GM18511 (cell line): ENCODE data around the gene SLC25A47.
"Not testable (repeated sequence)": the region's sequence is repeated elsewhere in the genome, so short reads cannot be mapped to it uniquely, and the experiment has no call there.

Experiments used
- ATAC-seq: cut with Tn5 transposase; IDR thresholded peaks from one replicate; pipeline ENCODE4 v1.9.1; 2021; ENCODE audit warnings: mild to moderate bottlenecking, moderate library complexity; ENCODE audit not compliant: unreplicated experiment

The SLC25A47 gene, protein sequence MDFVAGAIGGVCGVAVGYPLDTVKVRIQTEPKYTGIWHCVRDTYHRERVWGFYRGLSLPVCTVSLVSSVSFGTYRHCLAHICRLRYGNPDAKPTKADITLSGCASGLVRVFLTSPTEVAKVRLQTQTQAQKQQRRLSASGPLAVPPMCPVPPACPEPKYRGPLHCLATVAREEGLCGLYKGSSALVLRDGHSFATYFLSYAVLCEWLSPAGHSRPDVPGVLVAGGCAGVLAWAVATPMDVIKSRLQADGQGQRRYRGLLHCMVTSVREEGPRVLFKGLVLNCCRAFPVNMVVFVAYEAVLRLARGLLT

DNA sequence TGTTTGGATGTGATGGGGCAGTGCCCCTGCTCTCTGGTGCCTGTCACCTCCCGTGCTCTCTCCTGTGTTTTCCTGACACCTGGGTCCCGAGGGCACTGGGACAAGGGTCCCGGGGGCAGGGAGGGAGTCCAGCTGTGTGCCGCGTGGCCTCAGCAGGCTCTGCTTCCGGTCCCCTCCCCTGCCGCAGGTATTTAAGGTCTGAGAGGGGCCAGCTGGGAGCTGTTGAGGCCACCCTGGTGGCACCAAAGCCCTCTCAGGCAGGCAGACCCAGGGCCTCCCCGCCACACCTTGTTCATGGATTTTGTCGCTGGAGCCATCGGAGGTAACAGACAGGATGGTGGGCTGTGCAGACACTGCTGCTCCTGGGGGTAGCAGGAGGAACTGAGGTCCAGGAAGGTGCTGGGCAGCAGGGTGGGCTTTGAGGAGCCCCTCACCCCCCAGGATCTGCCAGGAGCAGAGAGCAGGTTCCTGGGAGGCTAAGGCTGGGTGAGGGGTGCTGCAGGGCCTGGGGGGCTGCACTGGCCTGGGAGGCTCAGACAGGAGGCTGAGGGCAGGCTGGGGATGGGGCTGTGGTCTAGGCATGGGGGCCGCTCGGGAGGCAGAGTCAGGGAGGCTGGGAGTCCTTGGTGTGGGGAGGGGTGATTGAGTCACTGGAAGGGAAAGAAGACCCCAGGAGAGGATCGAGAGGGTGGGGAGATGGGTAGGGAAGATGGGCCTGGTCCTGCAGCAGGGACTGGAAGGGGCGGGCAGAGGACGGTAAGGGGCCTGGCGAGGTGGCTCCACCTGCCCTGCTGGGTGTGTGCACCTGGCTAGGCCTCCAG, at the start of gene SLC25A47:
Gene SLC25A47, plus strand, starts transcription at position 219 of the 821 bp plus-strand sequence. Its CDS starts 76 bp downstream, at position 295.
- no peak for ATAC-seq

DNA sequence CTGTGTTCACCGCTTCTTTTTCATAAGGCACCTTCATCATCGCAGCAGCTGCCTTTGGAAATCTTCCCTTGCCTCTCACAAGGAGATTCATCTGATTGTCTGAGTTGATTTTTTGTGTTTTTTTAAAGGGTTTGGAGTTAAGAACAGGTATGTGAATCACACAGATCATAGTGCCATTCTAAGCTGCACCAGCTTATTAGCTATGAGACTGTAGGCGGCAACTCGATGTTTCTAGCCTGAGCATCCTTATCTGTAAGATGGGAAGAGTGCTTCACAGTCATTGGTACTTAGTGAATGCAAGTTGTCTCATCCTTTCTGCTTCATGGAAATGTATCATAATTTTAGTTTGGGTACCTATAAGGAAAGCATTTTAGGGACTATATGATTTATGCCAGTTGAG, 48.9 kb upstream of the SLC25A47 start:
- no peak for ATAC-seq

DNA sequence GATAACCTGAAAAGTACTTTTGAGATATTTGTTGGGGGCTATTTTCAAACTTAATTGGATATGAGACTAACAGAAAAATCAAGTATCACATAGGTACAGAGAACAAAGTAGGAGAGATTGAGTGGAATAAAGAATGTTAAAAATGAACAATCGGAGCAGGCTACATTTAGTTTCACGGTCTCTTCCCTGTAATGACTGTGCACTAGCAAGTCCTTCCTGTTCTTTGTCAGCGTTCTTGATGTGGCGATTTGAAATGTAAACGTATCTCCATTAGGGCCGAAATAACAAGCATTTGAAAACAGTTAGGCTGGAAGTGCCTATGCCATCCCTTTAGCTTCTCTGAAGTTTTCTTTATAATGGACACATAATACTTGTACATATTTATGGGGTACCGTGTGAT, 47.9 kb upstream of the SLC25A47 start:
- no peak for ATAC-seq

DNA sequence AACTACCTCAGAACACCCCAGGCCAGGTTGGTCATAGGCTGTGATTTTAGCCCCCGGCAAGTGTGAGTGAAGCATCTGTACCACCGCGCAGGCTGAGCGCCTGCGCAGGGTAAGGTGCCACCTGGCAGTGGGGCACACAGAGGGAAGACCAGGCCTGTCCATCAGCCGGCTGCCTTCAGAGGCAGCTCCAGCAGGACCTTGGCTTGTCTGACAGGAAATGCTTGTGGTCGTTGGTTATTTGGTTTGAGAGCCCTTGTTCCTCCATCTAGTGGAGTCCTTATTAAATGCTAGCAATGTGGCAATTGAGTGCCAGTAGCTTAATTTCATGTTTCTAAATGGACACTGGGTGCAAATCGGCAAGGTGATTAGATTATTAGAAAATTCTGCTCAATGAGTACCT, 44.4 kb upstream of the SLC25A47 start:
- peak; percentile 80 for ATAC-seq

GRCh38 chr14:100279133-100279532, 44.0 kb upstream of the SLC25A47 start:
- no peak for ATAC-seq

DNA sequence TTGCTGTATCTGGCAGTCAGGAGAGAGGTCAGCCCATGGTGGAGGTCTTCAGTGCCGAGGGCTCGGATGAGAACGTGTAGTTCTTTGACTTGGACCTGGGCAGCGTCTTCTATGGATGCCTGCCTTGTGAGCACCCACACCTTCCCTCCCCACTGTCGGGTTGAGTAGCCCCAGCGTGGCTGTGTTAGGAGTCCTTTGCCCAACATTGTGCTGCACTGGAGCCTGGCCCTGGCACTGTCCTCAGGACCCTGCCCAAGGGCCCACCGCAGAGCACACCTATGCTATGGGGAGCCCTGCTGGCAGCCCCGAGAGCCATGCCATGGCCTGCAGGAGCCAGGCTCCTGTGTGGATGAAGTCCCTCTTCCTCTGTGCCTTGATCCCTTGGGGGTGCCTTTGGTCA, 43.6 kb upstream of the SLC25A47 start:
- ATAC-seq = no peak

DNA sequence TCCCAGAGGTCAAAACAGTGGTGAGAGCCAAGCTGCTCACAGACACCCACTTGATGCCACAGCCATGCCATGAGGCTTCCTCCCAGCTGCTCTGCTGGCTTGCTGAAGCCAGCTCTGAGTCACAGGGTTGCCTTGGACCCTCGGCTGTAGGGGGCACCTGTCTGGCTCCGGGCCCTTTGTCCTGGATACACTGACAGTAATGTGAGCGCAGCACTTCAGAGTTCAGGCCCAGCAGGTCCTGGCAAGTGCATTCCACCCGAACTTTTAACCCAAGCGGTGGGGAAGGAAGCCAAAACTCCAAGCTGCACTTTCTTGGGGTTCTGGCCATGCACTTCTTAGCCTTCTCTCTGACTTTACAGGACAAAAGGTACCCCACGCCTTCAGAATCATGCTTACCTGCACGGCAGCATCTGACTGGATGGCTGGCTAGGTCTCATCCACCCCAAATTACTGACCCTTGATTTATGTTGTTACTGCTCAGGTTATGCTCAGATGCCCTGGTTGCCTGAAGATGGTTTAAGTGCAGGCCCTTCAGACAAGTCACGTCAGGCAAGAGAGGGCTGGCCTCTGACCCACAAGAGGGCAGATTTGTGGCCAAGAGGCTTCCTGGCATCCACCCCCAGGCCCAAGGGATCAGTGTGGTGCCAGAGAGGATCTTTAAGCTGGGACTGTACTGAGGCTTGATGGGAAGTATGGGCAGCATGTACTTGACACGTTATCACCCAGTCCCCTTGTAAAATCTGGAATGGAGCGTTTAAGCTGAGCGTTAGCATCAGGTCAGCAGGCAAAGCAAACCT, 41.7 kb upstream of the SLC25A47 start:
- no peak for ATAC-seq

DNA sequence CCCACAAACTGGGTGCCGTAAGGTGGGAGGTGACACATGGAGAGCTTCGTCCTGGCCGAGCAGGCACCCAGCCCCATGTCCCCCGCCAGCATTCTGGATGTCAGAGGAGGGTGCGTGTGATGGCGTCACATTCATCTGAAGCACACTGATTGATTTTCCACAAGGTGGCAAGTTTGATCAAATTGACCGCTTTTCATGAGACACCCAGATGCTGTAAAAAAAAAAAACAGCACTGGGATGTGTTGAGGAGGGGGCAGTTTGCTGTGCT, 41.1 kb upstream of the SLC25A47 start:
- no peak for ATAC-seq

- no peak for ATAC-seq
Measured at GRCh38 chr14:100282766-100283419, 40.2 kb upstream of the SLC25A47 start.

- ATAC-seq = not testable (repeated sequence)
Measured at GRCh38 chr14:100283436-100283835, 39.7 kb upstream of the SLC25A47 start.

GRCh38 chr14:100283984-100284881, 38.9 kb upstream of the SLC25A47 start:
- ATAC-seq = no peak

GRCh38 chr14:100285021-100285912, 37.9 kb upstream of the SLC25A47 start:
- ATAC-seq = peak; percentile 89

- no peak for ATAC-seq
Measured at GRCh38 chr14:100285913-100286400, 37.2 kb upstream of the SLC25A47 start.

GRCh38 chr14:100286484-100287191, 36.5 kb upstream of the SLC25A47 start:
- no peak for ATAC-seq

DNA sequence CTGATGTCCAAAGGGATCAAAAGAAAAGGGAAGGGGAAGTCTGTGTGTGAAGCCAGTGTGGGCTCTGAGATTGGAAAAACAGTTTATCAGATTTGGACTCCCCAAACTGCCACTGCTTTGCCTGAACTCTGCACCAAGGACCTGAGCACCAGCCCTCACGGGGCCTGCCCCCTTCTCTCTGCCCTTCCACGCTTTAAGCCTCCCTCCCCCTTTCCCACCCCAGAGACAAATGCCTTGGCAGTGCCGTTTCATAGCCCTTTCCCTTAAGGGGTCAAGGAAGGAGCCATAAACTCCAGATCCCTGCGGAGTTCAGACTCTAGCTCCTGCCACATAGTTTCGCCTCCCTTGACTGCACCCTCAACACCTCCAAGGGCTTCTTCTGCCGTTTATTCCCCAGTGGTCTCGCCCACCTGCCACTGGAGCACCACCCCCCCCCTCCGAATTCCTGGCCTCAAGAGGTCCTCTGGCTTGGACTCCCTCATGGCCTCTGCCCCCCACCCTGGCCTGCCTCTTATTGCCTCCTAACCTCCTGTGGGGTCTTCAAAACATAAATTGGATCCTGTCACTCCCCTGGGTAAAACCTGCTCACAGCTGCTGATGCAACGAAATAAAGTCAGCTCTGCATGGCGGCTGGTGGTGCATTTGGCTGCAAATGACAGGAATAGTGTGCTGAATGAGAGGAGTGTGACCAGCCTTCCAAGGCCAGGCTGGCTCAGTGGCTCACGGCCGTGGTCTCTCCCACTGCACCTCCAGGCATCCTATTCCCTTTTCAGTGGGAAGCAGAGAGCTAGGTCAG, 35.7 kb upstream of the SLC25A47 start:
- ATAC-seq = no peak

GRCh38 chr14:100287998-100288295, 35.2 kb upstream of the SLC25A47 start:
- not testable (repeated sequence) for ATAC-seq

- no peak for ATAC-seq
Measured at GRCh38 chr14:100288382-100289185, 34.6 kb upstream of the SLC25A47 start.
